Neural cell (in vitro differentiated cells): ENCODE measurements around the gene DNAJA1.

Source experiments
- EP300 ChIP-seq: fragments of 450-650 bp; conservative IDR thresholded peaks from 2 replicates; pipeline ENCODE4 v1.6.1; 2014; ENCODE audit warnings: antibody characterized with exemption, mild to moderate bottlenecking, moderate library complexity; ENCODE audit not compliant: poor library complexity, severe bottlenecking
- EZH2 ChIP-seq: fragments of 200-600, 300-800 bp; shearing (Covaris generic), sonication (generic); IDR thresholded peaks from 2 replicates; pipeline ENCODE4 v1.6.1; 2014; ENCODE audit warnings: antibody characterized with exemption, low read length, borderline replicate concordance, mild to moderate bottlenecking; ENCODE audit not compliant: insufficient read depth, poor library complexity, severe bottlenecking
- MXI1 ChIP-seq: fragments of 450-650 bp; conservative IDR thresholded peaks from 2 replicates; pipeline ENCODE4 v1.6.1; 2014; ENCODE audit warnings: antibody characterized with exemption, mild to moderate bottlenecking; ENCODE audit not compliant: poor library complexity, severe bottlenecking
- POLR2AphosphoS5 ChIP-seq: IDR thresholded peaks from 2 replicates; pipeline ENCODE4 v1.6.1; 2012
- TAF1 ChIP-seq: IDR thresholded peaks from 2 replicates; pipeline ENCODE4 v1.6.1; 2012; ENCODE audit warnings: low read depth
- TF ChIP-seq, protein P1 (sequence below): fragments of 450-650 bp; IDR thresholded peaks from 2 replicates; pipeline ENCODE4 v1.5.1; 2014; ENCODE audit warnings: antibody characterized with exemption, mild to moderate bottlenecking, moderate library complexity; ENCODE audit not compliant: poor library complexity, severe bottlenecking

GRCh38 chr9:33043671-33044070 is 18.6 kb downstream of the DNAJA1 start:
- TF ChIP-seq, protein P1, sequence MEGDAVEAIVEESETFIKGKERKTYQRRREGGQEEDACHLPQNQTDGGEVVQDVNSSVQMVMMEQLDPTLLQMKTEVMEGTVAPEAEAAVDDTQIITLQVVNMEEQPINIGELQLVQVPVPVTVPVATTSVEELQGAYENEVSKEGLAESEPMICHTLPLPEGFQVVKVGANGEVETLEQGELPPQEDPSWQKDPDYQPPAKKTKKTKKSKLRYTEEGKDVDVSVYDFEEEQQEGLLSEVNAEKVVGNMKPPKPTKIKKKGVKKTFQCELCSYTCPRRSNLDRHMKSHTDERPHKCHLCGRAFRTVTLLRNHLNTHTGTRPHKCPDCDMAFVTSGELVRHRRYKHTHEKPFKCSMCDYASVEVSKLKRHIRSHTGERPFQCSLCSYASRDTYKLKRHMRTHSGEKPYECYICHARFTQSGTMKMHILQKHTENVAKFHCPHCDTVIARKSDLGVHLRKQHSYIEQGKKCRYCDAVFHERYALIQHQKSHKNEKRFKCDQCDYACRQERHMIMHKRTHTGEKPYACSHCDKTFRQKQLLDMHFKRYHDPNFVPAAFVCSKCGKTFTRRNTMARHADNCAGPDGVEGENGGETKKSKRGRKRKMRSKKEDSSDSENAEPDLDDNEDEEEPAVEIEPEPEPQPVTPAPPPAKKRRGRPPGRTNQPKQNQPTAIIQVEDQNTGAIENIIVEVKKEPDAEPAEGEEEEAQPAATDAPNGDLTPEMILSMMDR, result no peak
- TF ChIP-seq EP300, result no peak
- TF ChIP-seq EZH2, result no peak
- TF ChIP-seq POLR2AphosphoS5, result no peak
- no peak for TF ChIP-seq MXI1
- no peak for TF ChIP-seq TAF1
